AG10803 (cell line): ENCODE measurements around the gene RPAP2.

Source experiments
- DNase-seq: peaks from one replicate; pipeline ENCODE4 v3.0.0; 2010; ENCODE audit warnings: low read depth
- H3K4me3 ChIP-seq: 2 replicates; pipeline ENCODE4 v1.5.1; 2011; ENCODE audit warnings: mild to moderate bottlenecking, low read length, control low read depth
- TF ChIP-seq, protein P1 (sequence below): conservative IDR thresholded peaks from 2 replicates; pipeline ENCODE4 v1.5.1; 2011; ENCODE audit warnings: mild to moderate bottlenecking, low read length, control low read depth, inconsistent platforms

Gene RPAP2

DNA sequence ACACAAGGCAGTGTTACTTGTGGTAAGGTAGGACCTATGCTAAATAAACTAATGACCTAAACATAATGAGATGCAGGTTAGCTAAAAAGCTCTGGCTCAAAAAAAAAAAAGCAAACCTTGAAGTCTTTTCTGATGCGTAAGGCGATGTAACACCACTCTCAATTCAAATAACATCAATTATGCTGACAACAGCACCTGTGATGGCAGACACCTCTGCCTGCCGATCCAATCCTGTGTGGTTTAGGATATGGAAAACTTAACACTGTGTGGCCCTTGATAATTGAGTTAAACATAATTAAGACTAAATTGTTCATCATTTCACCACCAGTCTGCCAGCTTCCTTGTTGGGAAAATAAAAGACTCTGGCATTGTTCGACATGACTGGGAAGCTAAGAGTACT lies 9.1 kb downstream of the RPAP2 start:
- TF ChIP-seq, protein P1, sequence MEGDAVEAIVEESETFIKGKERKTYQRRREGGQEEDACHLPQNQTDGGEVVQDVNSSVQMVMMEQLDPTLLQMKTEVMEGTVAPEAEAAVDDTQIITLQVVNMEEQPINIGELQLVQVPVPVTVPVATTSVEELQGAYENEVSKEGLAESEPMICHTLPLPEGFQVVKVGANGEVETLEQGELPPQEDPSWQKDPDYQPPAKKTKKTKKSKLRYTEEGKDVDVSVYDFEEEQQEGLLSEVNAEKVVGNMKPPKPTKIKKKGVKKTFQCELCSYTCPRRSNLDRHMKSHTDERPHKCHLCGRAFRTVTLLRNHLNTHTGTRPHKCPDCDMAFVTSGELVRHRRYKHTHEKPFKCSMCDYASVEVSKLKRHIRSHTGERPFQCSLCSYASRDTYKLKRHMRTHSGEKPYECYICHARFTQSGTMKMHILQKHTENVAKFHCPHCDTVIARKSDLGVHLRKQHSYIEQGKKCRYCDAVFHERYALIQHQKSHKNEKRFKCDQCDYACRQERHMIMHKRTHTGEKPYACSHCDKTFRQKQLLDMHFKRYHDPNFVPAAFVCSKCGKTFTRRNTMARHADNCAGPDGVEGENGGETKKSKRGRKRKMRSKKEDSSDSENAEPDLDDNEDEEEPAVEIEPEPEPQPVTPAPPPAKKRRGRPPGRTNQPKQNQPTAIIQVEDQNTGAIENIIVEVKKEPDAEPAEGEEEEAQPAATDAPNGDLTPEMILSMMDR: no peak
- DNase-seq: no peak

GRCh38 chr1:92310185-92310597 lies 11.3 kb downstream of the RPAP2 start:
- no peak overlapping the region for H3K4me3 ChIP-seq
- DNase-seq: peak; percentile 20
- TF ChIP-seq, protein P1: peak; percentile 63

More for the DNA sequence above, 9.1 kb downstream of the RPAP2 start:
- no peak overlapping the region for H3K4me3 ChIP-seq

DNA sequence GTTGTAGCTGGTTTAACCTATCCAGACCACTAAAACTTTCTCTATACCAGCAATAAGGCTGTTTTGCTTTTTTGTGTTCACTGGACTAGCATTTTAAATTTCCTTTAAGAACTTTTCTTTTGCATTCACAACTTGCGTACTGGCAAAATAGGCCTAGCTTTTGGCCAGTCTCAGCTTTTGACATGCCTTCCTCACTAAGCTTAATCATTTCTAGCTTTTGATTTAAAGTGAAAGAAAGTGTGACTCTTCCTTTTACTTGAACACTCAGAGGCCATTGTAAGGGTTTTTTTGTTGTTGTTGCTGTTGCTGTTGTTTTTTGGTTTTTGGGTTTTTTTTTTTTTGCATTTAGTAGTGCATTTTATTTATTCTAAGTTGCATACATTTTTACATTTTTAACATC lies 15.2 kb downstream of the RPAP2 start:
- TF ChIP-seq, protein P1: no peak
- H3K4me3 ChIP-seq: no peak overlapping the region

DNA sequence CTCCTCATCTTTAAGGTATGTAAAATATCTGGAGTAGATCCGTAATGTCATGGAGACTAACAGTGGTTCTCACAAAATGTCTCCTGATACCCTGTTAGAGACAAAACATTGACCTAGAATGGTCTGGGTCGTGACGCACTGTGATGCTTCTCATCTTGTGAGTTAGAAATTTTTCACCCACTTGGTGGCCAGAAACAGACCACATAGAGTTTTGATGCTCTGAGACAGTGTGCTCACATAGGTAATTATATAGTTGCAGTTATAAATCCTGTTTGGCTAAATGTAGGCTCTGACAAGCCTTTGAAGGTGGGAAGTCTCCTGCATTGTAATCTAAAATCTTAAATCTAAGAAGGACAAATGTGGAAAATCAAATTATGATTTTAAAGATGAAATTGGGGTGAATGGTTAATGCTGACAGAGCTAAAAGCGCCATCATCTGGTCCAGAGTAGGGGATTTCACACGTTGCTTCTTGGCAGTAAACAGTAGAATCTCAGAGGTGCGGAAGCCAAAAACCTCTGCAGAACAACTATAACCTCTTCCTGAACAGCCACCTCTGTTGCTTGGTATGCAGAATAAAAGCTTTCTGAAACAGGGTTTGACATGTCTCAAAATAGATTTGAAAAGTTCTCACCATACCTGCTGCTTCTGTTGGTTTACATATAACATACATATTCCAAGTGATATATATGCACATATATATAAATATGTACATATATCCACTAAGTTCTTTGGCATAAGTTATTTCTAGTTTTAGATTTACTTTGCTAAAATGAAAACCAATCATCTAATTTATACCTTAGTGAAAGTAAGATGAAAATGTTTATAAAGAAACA lies 17.1 kb downstream of the RPAP2 start:
- TF ChIP-seq, protein P1: no peak
- no peak overlapping the region for H3K4me3 ChIP-seq
- no peak for DNase-seq

More for the DNA sequence above, 15.2 kb downstream of the RPAP2 start:
- DNase-seq: no peak

- TF ChIP-seq, protein P1: no peak
- DNase-seq: no peak
- no peak overlapping the region for H3K4me3 ChIP-seq
Measured at GRCh38 chr1:92317836-92318493, 19.1 kb downstream of the RPAP2 start.

DNA sequence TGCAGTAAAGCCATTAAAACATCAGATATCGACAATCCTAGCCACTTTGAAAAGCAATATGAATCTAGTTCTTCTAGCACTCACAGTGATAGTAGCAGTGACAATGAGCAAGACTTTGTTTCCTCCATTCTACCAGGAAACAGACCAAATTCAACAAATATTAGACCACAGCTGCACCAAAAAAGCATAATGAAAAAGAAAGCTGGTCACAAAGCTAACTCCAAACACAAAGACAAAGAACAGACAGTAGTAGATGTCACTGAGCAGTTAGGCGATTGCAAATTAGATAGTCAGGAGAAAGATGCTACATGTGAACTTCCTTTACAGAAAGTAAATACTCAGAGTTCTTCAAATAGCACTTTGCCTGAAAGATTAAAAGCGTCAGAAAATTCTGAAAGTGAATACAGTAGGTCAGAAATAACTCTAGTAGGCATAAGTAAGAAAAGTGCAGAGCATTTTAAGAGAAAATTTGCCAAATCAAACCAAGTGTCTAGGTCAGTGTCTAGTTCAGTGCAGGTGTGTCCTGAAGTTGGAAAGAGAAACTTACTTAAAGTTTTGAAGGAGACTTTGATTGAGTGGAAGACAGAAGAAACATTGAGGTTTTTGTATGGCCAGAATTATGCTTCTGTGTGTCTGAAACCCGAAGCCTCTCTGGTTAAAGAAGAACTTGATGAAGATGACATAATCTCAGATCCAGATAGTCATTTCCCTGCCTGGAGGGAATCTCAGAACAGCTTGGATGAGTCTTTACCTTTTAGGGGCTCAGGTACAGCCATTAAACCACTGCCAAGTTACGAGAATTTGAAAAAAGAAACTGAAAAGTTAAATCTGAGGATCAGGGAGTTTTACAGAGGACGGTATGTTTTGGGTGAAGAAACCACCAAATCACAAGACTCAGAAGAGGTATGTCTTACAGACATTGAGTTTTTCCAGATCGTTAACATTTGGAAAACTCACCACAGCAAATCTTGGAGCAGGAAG lies 24.9 kb downstream of the RPAP2 start:
- no peak overlapping the region for H3K4me3 ChIP-seq
- TF ChIP-seq, protein P1: no peak
- no peak for DNase-seq
